Activated CD8-positive, alpha-beta memory T cell treated with anti-CD3 and anti-CD28 coated beads, Interleukin-2, amount 50 U/mL, for 24 hours (primary cell): ENCODE data around the gene ADH6.
"Not testable (repeated sequence)": the region's sequence is repeated elsewhere in the genome, so short reads cannot be mapped to it uniquely, and the experiment has no call there.

Source experiments
- DNase-seq: peaks from one replicate; pipeline ENCODE4 v3.0.0-alpha.2; 2020; ENCODE audit errors: extremely low read depth

ADH6 gene

DNA sequence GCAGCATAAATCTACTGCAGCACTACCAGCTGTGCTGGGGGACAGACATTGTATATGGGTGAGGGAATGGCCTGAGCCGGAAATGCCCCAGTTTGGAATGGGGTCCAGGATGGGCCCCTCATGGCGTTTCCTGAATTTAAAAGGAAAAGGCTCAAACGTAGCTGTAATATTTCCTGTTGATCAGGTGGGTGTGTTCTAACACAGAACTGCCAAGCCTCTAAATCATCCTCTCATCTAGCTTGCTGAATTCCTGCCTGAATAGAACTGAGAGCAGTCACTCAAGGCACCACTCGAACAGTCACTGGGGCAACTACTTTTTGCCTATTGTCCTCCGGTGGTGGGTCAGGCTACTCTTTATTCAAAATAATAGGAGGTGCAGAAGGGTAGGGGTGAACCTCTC lies 28.7 kb downstream of the ADH6 start:
- no peak for DNase-seq

- not testable (repeated sequence) for DNase-seq
Measured at GRCh38 chr4:99189900-99190299, 29.1 kb downstream of the ADH6 start.

DNA sequence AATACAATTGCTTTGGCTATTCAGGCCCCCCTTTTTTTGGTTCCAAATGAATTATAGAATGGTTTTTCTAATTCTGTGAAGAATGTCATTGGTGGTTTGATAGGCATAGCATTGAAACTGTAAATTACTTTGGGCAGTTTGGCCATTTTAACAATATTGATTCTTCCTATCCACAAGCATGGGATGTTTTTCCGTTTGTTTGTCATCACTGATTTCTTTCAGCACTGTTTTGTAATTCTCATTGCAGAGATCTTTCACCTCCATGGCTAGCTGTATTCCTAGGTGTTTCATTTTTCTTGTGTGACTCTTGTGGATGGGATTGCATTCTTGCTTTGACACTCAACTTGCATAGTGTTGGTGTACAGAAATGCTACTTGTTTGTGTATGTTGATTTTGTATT lies 33.0 kb downstream of the ADH6 start:
- no peak for DNase-seq

GRCh38 chr4:99185581-99185980 lies 33.5 kb downstream of the ADH6 start:
- DNase-seq = no peak

DNA sequence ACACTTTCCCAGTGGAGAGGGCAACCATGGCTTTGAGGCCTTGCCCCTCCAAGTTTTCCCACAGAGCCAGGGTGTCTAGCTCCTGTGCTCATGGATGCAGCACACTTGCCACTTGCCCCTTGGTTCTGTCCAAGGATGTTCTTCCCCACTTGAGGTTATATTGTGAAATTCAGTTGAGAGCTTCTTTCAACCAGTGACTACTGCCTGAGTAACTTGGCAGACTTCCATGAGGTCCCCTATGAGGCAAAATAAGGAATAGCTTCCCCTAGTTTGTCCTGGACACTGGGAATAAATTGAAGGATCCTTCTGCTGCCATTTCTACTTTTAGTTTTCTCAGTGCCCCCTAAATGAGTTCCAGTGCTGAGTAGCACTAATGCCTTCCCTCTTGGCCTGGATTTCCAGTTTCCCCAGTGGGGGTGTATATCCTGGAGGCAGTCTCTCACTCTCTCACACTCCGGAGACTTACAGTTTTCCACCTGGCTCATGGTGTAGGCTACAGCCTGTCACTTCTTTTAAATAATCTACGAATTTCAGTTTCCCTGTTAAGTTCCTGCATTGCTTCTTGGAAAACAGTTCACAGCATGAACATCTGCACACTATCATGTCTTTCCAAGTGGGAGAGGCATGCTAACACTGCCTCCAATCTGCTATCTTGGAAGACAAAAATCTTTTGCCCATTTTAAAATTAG lies 38.5 kb downstream of the ADH6 start:
- no peak for DNase-seq

DNA sequence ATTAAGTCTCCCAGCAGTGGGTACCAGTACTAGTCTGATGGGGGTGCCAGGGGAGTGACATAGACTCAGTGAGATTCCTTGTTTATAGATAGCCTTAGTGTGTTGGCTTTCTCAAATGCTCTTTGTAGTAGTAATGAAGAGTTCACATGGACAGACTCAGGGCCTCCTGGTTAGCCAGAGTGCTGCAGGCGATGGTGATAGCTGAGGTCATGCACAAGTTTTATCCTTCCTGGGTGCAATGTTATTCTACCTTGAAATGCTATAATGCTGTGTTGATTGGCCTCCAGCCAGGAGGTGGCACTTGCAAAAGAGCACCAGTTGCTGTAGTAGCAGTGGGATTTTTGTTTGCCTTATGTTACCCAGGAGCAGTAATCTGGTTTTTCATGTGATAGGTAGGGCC lies 39.4 kb downstream of the ADH6 start:
- DNase-seq = no peak

- no peak for DNase-seq
Measured at GRCh38 chr4:99179178-99179577, 39.9 kb downstream of the ADH6 start.

DNA sequence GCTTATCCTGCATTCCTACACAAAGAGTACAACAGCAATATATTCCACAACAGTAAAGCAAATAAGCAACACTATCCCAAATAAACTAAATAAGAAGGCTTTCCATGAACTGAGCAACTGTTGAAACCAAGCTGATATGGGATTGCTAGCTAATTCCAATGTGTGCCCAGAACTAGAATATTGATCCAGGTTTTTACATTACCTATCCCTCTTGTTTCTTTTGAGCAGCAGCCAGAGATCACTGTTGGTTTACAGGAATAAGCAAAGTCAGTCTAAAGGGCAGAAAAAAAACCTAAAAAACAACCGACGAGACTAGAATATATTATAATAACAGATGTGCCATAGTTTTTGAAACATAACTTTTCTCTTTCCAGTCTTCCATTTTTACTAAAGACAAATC lies 52.5 kb downstream of the ADH6 start:
- no peak for DNase-seq

DNA sequence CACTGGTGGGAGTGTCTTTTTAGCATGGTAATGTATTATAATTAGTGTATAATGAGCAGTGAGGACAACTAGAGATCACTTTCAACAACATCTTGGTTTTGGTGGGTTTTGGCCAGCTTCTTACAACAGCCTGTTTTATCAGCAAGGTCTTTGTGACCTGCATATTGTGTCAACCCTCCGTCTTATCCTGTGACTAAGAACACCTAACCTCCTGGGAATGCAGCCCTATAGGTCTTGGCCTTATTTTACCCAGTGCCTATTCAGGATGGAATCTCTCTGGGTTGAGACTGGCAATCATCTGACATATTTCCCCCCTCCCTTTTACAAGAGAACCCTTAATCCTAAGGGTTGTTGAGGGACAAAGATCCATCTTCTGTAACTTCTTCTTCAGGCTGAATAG lies 53.1 kb downstream of the ADH6 start:
- no peak for DNase-seq

- DNase-seq = no peak
Measured at GRCh38 chr4:99161373-99162099, 57.5 kb downstream of the ADH6 start.

DNA sequence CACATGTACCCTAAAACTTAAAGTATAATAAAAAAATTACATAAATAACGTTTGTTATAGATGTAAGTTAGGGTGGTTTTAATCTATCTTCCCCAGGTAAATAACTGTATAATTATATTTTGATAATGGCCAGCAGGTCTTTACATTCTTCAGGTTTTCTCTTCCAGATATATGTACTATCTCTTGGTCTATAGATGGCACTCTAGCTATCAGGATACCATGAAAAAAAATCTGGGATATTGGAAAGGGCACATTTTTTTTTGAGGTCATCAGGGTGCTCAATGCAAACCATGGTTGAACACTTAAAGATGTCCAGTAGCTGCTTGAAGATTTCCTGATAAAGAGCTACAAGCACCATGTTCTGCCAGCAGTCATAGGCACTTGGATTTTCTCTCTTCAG lies 59.3 kb downstream of the ADH6 start:
- DNase-seq = no peak

- DNase-seq = no peak
Measured at GRCh38 chr4:99157478-99157935, 61.5 kb downstream of the ADH6 start.

DNA sequence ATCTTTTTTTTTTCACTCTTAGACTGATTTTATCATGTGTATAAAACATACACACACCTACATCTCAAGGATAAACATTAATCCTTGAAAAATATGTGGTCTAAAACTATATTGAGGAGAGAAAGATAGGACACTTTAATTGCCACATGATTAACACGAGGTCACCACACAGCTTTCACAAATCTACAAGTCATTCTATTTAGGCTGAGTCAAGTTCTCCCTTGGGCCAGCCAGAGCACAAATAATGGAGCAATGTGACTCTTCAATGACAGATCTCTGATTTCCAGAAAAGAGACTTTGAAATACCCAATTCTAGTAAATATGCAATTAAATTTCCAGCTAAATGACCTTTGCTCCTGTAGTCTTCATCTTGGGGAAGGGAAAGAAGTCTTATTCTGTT lies 62.1 kb downstream of the ADH6 start:
- no peak for DNase-seq

DNA sequence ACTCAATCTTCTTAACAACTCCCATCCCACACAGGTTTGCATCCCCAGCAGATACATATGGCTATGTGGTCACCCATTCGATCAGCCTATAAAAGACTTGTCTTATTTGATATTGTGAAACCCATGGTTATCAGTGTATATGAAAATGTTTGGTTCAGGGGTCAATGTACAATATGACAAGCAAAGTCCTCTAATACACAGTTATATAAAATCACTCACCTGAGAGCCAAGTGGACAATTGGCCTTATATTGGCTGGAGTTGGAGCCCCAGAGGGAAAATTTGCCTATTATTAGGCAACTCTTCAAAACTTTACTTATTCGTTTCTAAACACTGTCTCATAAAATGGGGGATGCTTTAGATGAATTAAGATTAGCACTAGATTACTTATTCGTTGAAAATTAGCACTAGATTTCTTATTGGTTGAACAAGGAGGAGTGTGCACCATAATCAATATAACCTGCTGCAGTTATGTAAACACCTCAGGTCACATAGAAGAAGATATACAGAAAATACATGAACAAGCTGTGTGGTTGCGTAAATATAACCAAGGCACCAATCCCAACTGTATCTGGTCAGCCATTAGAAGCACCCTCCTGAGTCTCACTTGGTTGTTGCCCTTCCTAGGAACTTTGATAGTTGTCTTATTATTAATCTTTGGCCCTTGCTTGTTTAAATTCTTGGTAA lies 64.2 kb downstream of the ADH6 start:
- DNase-seq = no peak
